GM12864 (cell line): ENCODE measurements around the gene GP5.

Experiments used
- DNase-seq: peaks from one replicate; pipeline ENCODE4 v3.0.0-alpha.2; 2011; ENCODE audit warnings: low read depth
- H3K4me3 ChIP-seq: 2 replicates; pipeline ENCODE4 v1.5.1; 2011; ENCODE audit warnings: mild to moderate bottlenecking, low read depth, low read length, control low read depth
- CTCF ChIP-seq: IDR thresholded peaks from 2 replicates; pipeline ENCODE4 v1.5.1; 2011; ENCODE audit warnings: low read depth, mild to moderate bottlenecking, moderate library complexity, low read length, control low read depth, inconsistent platforms; ENCODE audit errors: missing control alignments

GP5 gene

GRCh38 chr3:194380326-194380725 lies 18.7 kb downstream of the GP5 start:
- DNase-seq = no peak
- no peak overlapping the region for H3K4me3 ChIP-seq
- TF ChIP-seq CTCF = no peak

- no peak for DNase-seq
- H3K4me3 ChIP-seq = no peak overlapping the region
Measured at GRCh38 chr3:194379651-194380050, 19.4 kb downstream of the GP5 start.

DNA sequence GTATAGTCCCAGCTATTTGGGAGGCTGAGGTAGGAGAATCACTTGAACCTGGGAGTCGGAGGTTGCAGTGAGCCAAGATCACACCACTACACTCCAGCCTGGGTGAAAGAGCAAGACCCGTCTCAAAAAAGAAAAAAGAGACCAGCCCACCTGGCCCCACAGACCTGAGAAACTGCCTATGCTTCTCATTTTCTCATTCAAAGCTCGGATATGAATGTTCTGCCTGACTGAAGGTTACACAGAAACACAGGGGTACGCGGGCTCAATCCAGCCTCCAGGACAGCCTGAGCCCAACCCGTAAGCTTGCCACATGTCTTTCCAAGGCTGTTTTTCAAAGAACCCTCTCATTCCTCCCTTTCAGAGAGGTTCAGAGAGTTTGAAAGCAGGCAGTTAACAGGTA lies 19.8 kb downstream of the GP5 start:
- no peak for TF ChIP-seq CTCF
- H3K4me3 ChIP-seq = no peak overlapping the region
- no peak for DNase-seq

More at GRCh38 chr3:194379651-194380050, 19.4 kb downstream of the GP5 start:
- no peak for TF ChIP-seq CTCF

GRCh38 chr3:194377708-194378107 lies 21.4 kb downstream of the GP5 start:
- H3K4me3 ChIP-seq = no peak overlapping the region
- DNase-seq = no peak
- TF ChIP-seq CTCF = no peak

DNA sequence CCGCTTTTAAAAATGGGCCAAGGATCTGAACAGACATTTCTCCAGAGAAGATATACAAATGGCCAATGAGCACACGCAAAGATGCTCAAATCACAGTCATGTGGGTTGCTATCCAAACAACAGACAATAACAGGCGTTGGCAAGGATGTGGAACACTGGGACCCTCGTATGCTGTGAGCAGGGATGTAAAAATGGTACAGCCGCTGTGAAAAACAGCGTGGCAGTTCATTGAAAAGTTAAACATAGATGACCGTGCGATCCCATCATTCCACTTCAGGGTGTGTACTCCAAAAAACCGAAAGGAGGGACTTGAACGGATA lies 22.9 kb downstream of the GP5 start:
- no peak for TF ChIP-seq CTCF
- DNase-seq = no peak
- no peak overlapping the region for H3K4me3 ChIP-seq

GRCh38 chr3:194375473-194376240 lies 23.4 kb downstream of the GP5 start:
- TF ChIP-seq CTCF = no peak
- DNase-seq = no peak
- no peak overlapping the region for H3K4me3 ChIP-seq

DNA sequence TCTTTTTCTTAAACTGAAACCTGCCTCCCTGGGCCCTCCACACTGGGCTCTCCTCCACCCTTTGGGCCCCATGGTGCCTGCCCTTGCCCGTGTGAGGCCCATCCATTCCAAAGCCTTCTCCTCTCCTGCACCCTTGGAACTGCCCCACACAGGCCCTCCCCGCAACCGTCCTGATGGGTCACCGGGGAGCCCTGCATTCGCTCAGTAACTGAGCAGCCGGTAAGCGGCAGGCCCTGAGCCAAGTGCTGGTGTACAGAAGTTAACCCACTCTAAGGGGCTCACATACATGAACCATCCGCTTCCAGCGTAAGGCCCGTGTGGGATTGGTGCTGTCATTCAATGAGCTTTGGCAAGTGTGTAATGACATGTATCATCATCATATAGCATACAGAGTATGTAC lies 24.1 kb downstream of the GP5 start:
- no peak overlapping the region for H3K4me3 ChIP-seq
- no peak for DNase-seq
- TF ChIP-seq CTCF = no peak
